Tibial nerve (tissue), 4 donors: ENCODE measurements around the gene RARB. TPM values are rescaled to one million over a fixed set of nuclear protein-coding genes. Genes with fewer than 3 reads are reported as not detected.
A peak's percentile ranks its signal among the peaks of the same experiment; 100 is the strongest.

ENCODE experiments used
- DNase-seq, 2 donors: peaks; one replicate each; pipeline ENCODE4 v3.0.0-alpha.2; 2019; ENCODE audit warnings: low spot score in 2 of 2
- H3K27ac ChIP-seq, 4 donors: fragments of 200-600 bp; sonication (generic) in 3 of 4; one replicate each; pipeline ENCODE4 v1.5.1; 2017 to 2019; ENCODE audit warnings: mild to moderate bottlenecking in 1 of 4
- H3K27me3 ChIP-seq, 2 donors: fragments of 200-600 bp; sonication (generic) in 1 of 2; one replicate each; pipeline versions ENCODE4 v1.5.1 to v1.6.0; 2017 to 2019
- H3K36me3 ChIP-seq, 3 donors: fragments of 200-600 bp; sonication (generic); one replicate each; pipeline ENCODE4 v1.5.1; 2018 to 2019
- H3K4me1 ChIP-seq, 4 donors: fragments of 200-600 bp; sonication (generic) in 3 of 4; one replicate each; pipeline ENCODE4 v1.5.1; 2017 to 2019
- H3K4me3 ChIP-seq, 4 donors: fragments of 200-600 bp; sonication (generic) in 3 of 4; one replicate each; pipeline ENCODE4 v1.5.1; 2017 to 2019; ENCODE audit warnings: mild to moderate bottlenecking in 1 of 4, moderate library complexity in 1 of 4
- H3K9me3 ChIP-seq, 4 donors: fragments of 200-600 bp; sonication (generic) in 3 of 4; one replicate each; pipeline ENCODE4 v1.5.1; 2017 to 2019
- CTCF ChIP-seq, 5 experiments: fragments of 200-600 bp in 3 of 5; fragments of 450-650 bp in 2 of 5; sonication (generic) in 3 of 5; IDR thresholded peaks; one replicate each; pipeline ENCODE4 v1.5.1; 2016 to 2019; ENCODE audit warnings: antibody characterized with exemption in 5 of 5, mild to moderate bottlenecking in 3 of 5, moderate library complexity in 2 of 5
- EP300 ChIP-seq, 2 donors: sonication (generic); formaldehyde crosslinking; IDR thresholded peaks; one replicate each; pipeline ENCODE4 v1.6.1; 2017; ENCODE audit warnings: antibody characterized with exemption in 2 of 2, mild to moderate bottlenecking in 1 of 2
- POLR2A ChIP-seq, 2 donors: fragments of 450-650 bp; IDR thresholded peaks; one replicate each; pipeline ENCODE4 v1.6.1; 2017; ENCODE audit warnings: antibody characterized with exemption in 2 of 2, mild to moderate bottlenecking in 2 of 2, moderate library complexity in 2 of 2
- WGBS, 2 donors: methylation state at CpG; one replicate each; pipeline ENCODE4 v1.1.5; 2018; 5-methylcytosine and 5-hydroxymethylcytosine counted together
- total RNA-seq, 4 donors: library from RNA; depleted of rRNA; stranded (reverse); fragments of >200 nt; gene quantifications; one replicate each; pipeline ENCODE4 v1.1.0, GENCODE V29; 2016

The RARB gene
- total RNA-seq, 4 donors from 2014 or later, result 9.3 to 22.6 (median 15.1) TPM

GRCh38 chr3:25473246-25473645, 45.2 kb downstream of the RARB start:
- Histone ChIP-seq H3K27ac (peak overlapping the region in 3 of 4 donors; percentile 50 to 82 (median 79)), H3K4me1 (peaks cover 0 to 97% (median 60%) of the 10 kb centered on the region in 4 donors), H3K4me3 (peak overlapping the region in 1 of 4 donors; percentile 24), H3K9me3 (no peaks in the 10 kb centered on the region), H3K27me3 (no peaks in the 10 kb centered on the region), H3K36me3 (no peaks in the 10 kb centered on the region)
- no peak for DNase-seq
- TF ChIP-seq EP300 (IDR thresholded peaks at IDR 0.05) (peak in 1 of 2 donors; percentile 30), CTCF (IDR thresholded peaks at IDR 0.05) (no peak)
- WGBS, 2 donors, result 26 to 28% methylated on average over 2 of the region's 2 CpGs

- TF ChIP-seq EP300 (IDR thresholded peaks at IDR 0.05), result no peak
- TF ChIP-seq CTCF (IDR thresholded peaks at IDR 0.05), result no peak
- no peak for TF ChIP-seq POLR2A (IDR thresholded peaks at IDR 0.05)
- no peaks in the 10 kb centered on the region for H3K36me3 ChIP-seq
- no peak overlapping the region for H3K4me3 ChIP-seq
- H3K27me3 ChIP-seq, result no peaks in the 10 kb centered on the region
- 44 to 55% methylated on average over 1 of the region's 1 CpG for WGBS, 2 donors
- H3K9me3 ChIP-seq, result no peaks in the 10 kb centered on the region
- peaks cover 0 to 97% (median 52%) of the 10 kb centered on the region in 4 donors for H3K4me1 ChIP-seq
- peak overlapping the region in 2 of 4 donors; percentile 79 to 82 for H3K27ac ChIP-seq
- DNase-seq, result no peak
Measured at GRCh38 chr3:25474052-25474451, 46.0 kb downstream of the RARB start.

GRCh38 chr3:25476639-25477038, 48.6 kb downstream of the RARB start:
- DNase-seq, result no peak
- Histone ChIP-seq H3K4me1 (peaks cover 0 to 95% (median 41%) of the 10 kb centered on the region in 4 donors), H3K4me3 (no peak overlapping the region), H3K27me3 (no peaks in the 10 kb centered on the region), H3K9me3 (no peaks in the 10 kb centered on the region), H3K36me3 (no peaks in the 10 kb centered on the region), H3K27ac (peak overlapping the region in 2 of 4 donors; percentile 4 to 68)
- 6% methylated on average over 2 of the region's 2 CpGs for WGBS, 2 donors
- no peak for TF ChIP-seq CTCF (IDR thresholded peaks at IDR 0.05)
- TF ChIP-seq POLR2A (IDR thresholded peaks at IDR 0.05), result no peak
- TF ChIP-seq EP300 (IDR thresholded peaks at IDR 0.05), result no peak

- Histone ChIP-seq H3K36me3 (no peaks in the 10 kb centered on the region), H3K27ac (peak overlapping the region in 2 of 4 donors; percentile 61 to 63), H3K27me3 (no peaks in the 10 kb centered on the region), H3K4me1 (peaks cover 0 to 85% (median 29%) of the 10 kb centered on the region in 4 donors), H3K4me3 (no peak overlapping the region), H3K9me3 (no peaks in the 10 kb centered on the region)
- DNase-seq, result no peak
- TF ChIP-seq CTCF (IDR thresholded peaks at IDR 0.05), result no peak
- TF ChIP-seq POLR2A (IDR thresholded peaks at IDR 0.05), result no peak
- TF ChIP-seq EP300 (IDR thresholded peaks at IDR 0.05), result no peak
- WGBS, 2 donors, result 64 to 73% methylated on average over 6 of the region's 6 CpGs
Measured at GRCh38 chr3:25478211-25478757, 50.2 kb downstream of the RARB start.

GRCh38 chr3:25478964-25479726, 51.1 kb downstream of the RARB start:
- no peak overlapping the region for H3K4me3 ChIP-seq
- no peak for DNase-seq
- H3K27ac ChIP-seq, result peak overlapping the region in 3 of 4 donors; percentile 15 to 63 (median 61)
- WGBS, 2 donors, result 38 to 45% methylated on average over 3 of the region's 3 CpGs
- TF ChIP-seq POLR2A (IDR thresholded peaks at IDR 0.05) (no peak), CTCF (IDR thresholded peaks at IDR 0.05) (no peak), EP300 (IDR thresholded peaks at IDR 0.05) (no peak)
- H3K4me1 ChIP-seq, result peaks cover 0 to 85% (median 25%) of the 10 kb centered on the region in 4 donors
- H3K9me3 ChIP-seq, result no peaks in the 10 kb centered on the region
- no peaks in the 10 kb centered on the region for H3K36me3 ChIP-seq
- H3K27me3 ChIP-seq, result no peaks in the 10 kb centered on the region
